Esophagus muscularis mucosa (tissue), 4 donors: ENCODE measurements around the gene CALML4.

Source experiments
- EP300 ChIP-seq: sonication (generic); formaldehyde crosslinking; IDR thresholded peaks from one replicate; pipeline ENCODE4 v1.6.1; 2017; ENCODE audit warnings: antibody characterized with exemption
- POLR2A ChIP-seq: fragments of 450-650 bp; IDR thresholded peaks from one replicate; pipeline ENCODE4 v1.6.1; 2017; ENCODE audit warnings: antibody characterized with exemption, moderate library complexity, mild to moderate bottlenecking, low read depth
- TF ChIP-seq, protein P1 (sequence below), 3 experiments: fragments of 200-600 bp in 2 of 3; fragments of 450-650 bp in 1 of 3; sonication (generic) in 2 of 3; IDR thresholded peaks; one replicate each; pipeline ENCODE4 v1.5.1; 2017 to 2019; ENCODE audit warnings: antibody characterized with exemption in 3 of 3, mild to moderate bottlenecking in 2 of 3, moderate library complexity in 1 of 3

DNA sequence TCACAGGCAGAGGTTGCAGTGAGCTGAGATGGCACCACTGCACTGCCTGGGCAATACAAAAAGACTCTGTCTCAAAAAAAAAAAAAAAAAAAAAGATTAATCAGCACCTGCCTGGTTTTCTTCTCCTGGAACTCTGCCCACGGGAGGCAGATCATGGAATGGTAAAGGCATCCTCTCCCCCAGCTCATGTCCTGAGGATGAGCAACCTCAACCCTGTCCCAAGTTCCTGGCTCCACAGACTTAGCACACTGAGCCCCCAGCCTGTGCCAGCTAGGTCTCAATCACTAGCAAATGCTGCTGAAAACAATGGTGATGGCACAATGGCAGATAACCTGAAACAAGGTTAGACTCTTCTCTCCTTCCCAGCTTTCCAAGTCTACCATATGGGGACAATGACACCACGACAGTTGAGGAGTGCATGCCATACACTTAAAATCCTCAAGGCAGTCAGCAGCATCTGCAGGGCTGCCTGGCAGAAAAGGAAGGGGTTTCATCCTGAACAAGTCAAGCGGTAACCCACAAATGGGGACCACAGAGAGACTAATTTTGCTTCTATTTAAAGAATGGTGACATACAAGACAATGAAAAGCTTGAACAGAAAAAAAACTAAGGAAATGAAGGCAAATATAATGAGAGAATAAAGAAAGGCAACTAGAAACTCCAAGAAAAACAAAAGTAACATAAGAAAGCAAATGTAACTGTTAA is 19.6 kb upstream of the CALML4 start:
- no peak for TF ChIP-seq EP300
- TF ChIP-seq, protein P1, sequence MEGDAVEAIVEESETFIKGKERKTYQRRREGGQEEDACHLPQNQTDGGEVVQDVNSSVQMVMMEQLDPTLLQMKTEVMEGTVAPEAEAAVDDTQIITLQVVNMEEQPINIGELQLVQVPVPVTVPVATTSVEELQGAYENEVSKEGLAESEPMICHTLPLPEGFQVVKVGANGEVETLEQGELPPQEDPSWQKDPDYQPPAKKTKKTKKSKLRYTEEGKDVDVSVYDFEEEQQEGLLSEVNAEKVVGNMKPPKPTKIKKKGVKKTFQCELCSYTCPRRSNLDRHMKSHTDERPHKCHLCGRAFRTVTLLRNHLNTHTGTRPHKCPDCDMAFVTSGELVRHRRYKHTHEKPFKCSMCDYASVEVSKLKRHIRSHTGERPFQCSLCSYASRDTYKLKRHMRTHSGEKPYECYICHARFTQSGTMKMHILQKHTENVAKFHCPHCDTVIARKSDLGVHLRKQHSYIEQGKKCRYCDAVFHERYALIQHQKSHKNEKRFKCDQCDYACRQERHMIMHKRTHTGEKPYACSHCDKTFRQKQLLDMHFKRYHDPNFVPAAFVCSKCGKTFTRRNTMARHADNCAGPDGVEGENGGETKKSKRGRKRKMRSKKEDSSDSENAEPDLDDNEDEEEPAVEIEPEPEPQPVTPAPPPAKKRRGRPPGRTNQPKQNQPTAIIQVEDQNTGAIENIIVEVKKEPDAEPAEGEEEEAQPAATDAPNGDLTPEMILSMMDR (IDR thresholded peaks at IDR 0.05), result no peak
- no peak for TF ChIP-seq POLR2A
